ENCODE results near the gene CLRN3. TPM values are rescaled to one million over a fixed set of nuclear protein-coding genes. Genes with fewer than 3 reads are reported as not detected.

Gene CLRN3
- total RNA-seq, result 49.0 and 52.8 TPM in 2 replicates
- polyA plus RNA-seq, result 13.5 and 21.5 TPM in 2 replicates

- H3K36me3 ChIP-seq (replicated peaks; ENCODE audit: insufficient read depth, low read depth), result no peaks in the 10 kb centered on the region
- no peaks in the 10 kb centered on the region for H3K4me1 ChIP-seq (ENCODE audit: insufficient read depth)
- peak within 1 kb of the TSS; percentile 7 for H3K4me3 ChIP-seq
- H4K20me1 ChIP-seq (ENCODE audit: insufficient read depth, poor library complexity, severe bottlenecking), result no peaks in the 10 kb centered on the region
- DNase-seq (ENCODE audit: low spot score), result peak; percentile 49
- no peaks in the 10 kb centered on the region for H3K9me2 ChIP-seq (replicated peaks; ENCODE audit: insufficient read depth)
- H3K27ac ChIP-seq, result peak within 1 kb of the TSS; percentile 51
- TF ChIP-seq EZH2phosphoT487 (IDR thresholded peaks at IDR 0.05; ENCODE audit: low read depth, severe bottlenecking, unreplicated experiment) (no peak), CTCF (IDR thresholded peaks at IDR 0.05; ENCODE audit: poor library complexity) (no peak), EZH2 (IDR thresholded peaks at IDR 0.05; ENCODE audit: borderline replicate concordance) (no peak)
- H3K4me2 ChIP-seq, result peak within 1 kb of the TSS; percentile 69
- no peaks in the 10 kb centered on the region for H3K9me3 ChIP-seq (ENCODE audit: low read depth)
- H3K79me2 ChIP-seq, result peaks cover 23% of the 10 kb centered on the region
- H3K27me3 ChIP-seq, result no peaks in the 10 kb centered on the region
- H2AFZ ChIP-seq, result no peak within 1 kb of the TSS
Observed at GRCh38 chr10:127892743-127893142, at the start of gene CLRN3. TSS of gene CLRN3 (minus strand) at chr10:127892941. CDS start at chr10:127892784, 157 bp downstream.

- no peak for TF ChIP-seq CTCF (IDR thresholded peaks at IDR 0.05; ENCODE audit: poor library complexity)
- TF ChIP-seq EZH2phosphoT487 (IDR thresholded peaks at IDR 0.05; ENCODE audit: low read depth, severe bottlenecking, unreplicated experiment), result no peak
- no peak for TF ChIP-seq EZH2 (IDR thresholded peaks at IDR 0.05; ENCODE audit: borderline replicate concordance)
- Histone ChIP-seq H3K4me1 (ENCODE audit: insufficient read depth) (peaks cover 4% of the 10 kb centered on the region), H2AFZ (no peak overlapping the region), H3K27me3 (no peaks in the 10 kb centered on the region), H4K20me1 (ENCODE audit: insufficient read depth, poor library complexity, severe bottlenecking) (no peaks in the 10 kb centered on the region), H3K4me3 (no peak overlapping the region), H3K4me2 (no peak overlapping the region), H3K36me3 (replicated peaks; ENCODE audit: insufficient read depth, low read depth) (no peaks in the 10 kb centered on the region), H3K9me2 (replicated peaks; ENCODE audit: insufficient read depth) (no peaks in the 10 kb centered on the region), H3K79me2 (no peaks in the 10 kb centered on the region), H3K9me3 (ENCODE audit: low read depth) (no peaks in the 10 kb centered on the region), H3K27ac (no peak overlapping the region)
- no peak for DNase-seq (ENCODE audit: low spot score)
- 88% methylated on average over 6 of the region's 6 CpGs for WGBS (ENCODE audit: low lambda C conversion rate, missing lambda C conversion rate)
Observed at GRCh38 chr10:127940866-127941640, 48.3 kb upstream of the CLRN3 start.

GRCh38 chr10:127939786-127940330 lies 47.1 kb upstream of the CLRN3 start:
- TF ChIP-seq EZH2 (IDR thresholded peaks at IDR 0.05; ENCODE audit: borderline replicate concordance) (no peak), CTCF (IDR thresholded peaks at IDR 0.05; ENCODE audit: poor library complexity) (no peak), EZH2phosphoT487 (IDR thresholded peaks at IDR 0.05; ENCODE audit: low read depth, severe bottlenecking, unreplicated experiment) (no peak)
- Histone ChIP-seq H4K20me1 (ENCODE audit: insufficient read depth, poor library complexity, severe bottlenecking) (no peaks in the 10 kb centered on the region), H3K36me3 (replicated peaks; ENCODE audit: insufficient read depth, low read depth) (no peaks in the 10 kb centered on the region), H3K9me3 (ENCODE audit: low read depth) (no peaks in the 10 kb centered on the region), H3K27me3 (no peaks in the 10 kb centered on the region), H3K9me2 (replicated peaks; ENCODE audit: insufficient read depth) (no peaks in the 10 kb centered on the region), H3K4me2 (no peak overlapping the region), H3K4me1 (ENCODE audit: insufficient read depth) (no peaks in the 10 kb centered on the region), H3K4me3 (no peak overlapping the region), H3K27ac (no peak overlapping the region), H3K79me2 (no peaks in the 10 kb centered on the region), H2AFZ (no peak overlapping the region)
- DNase-seq (ENCODE audit: low spot score), result no peak
- 82% methylated on average over 4 of the region's 4 CpGs for WGBS (ENCODE audit: low lambda C conversion rate, missing lambda C conversion rate)
